MCF 10A (cell line): Measurements from ENCODE around the gene GBGT1. TPM values are rescaled to one million over a fixed set of nuclear protein-coding genes. Genes with fewer than 3 reads are reported as not detected.

Experiments used
- BruUV-seq: library from RNA; stranded (reverse); fragments of 400-500 nt; replicated peaks from 2 replicates; lab custom pipeline; 2021; lab: Mats Ljungman, UMichigan
- CTCF ChIA-PET: fragments of 300-600 bp; sonication (Branson Sonifier 250); formaldehyde crosslinking; extraction: SDS; loops from one replicate; lab custom pipeline; 2021; ENCODE audit warnings: antibody characterized with exemption, inconsistent platforms; lab: Yijun Ruan, JAX
- POLR2A ChIA-PET: fragments of 300-600, 350-650 bp; sonication (Branson Sonifier 250); formaldehyde crosslinking; extraction: SDS; loops from one replicate; lab custom pipeline; 2020; ENCODE audit warnings: antibody characterized with exemption, inconsistent platforms; lab: Yijun Ruan, JAX
- DNase-seq: peaks from one replicate; pipeline ENCODE4 v3.0.0-alpha.2; 2018; ENCODE audit not compliant: unreplicated experiment
- H3K27ac Mint-ChIP-seq: one replicate; pipeline ENCODE4 v1.8.0; 2022; ENCODE audit warnings: mild to moderate bottlenecking, low read depth, mixed read lengths; ENCODE audit not compliant: unreplicated experiment
- H3K27me3 Mint-ChIP-seq: one replicate; pipeline ENCODE4 v1.8.0; 2022; ENCODE audit warnings: mixed read lengths; ENCODE audit not compliant: insufficient read depth, unreplicated experiment
- H3K36me3 Mint-ChIP-seq: one replicate; pipeline ENCODE4 v1.8.0; 2022; ENCODE audit warnings: mild to moderate bottlenecking, moderate library complexity, mixed read lengths; ENCODE audit not compliant: insufficient read depth, unreplicated experiment
- H3K4me1 Mint-ChIP-seq: one replicate; pipeline ENCODE4 v1.8.0; 2022; ENCODE audit warnings: mixed read lengths; ENCODE audit not compliant: insufficient read depth, unreplicated experiment
- H3K4me3 Mint-ChIP-seq: one replicate; pipeline ENCODE4 v1.8.0; 2022; ENCODE audit warnings: mild to moderate bottlenecking, moderate library complexity, mixed read lengths; ENCODE audit not compliant: unreplicated experiment
- H3K9me3 Mint-ChIP-seq: one replicate; pipeline ENCODE4 v1.8.0; 2022; ENCODE audit warnings: mixed read lengths; ENCODE audit not compliant: unreplicated experiment
- intact Hi-C: fragments of 100-400 bp; cut with micrococcal nuclease; formaldehyde crosslinking; loops from 2 replicates; pipeline ENCODE4 v1.14.1; 2022
- total RNA-seq: library from RNA; stranded (reverse); gene quantifications from 2 replicates; pipeline ENCODE4 v1.2.3, GENCODE V29; 2022
- TF ChIP-seq, protein P1 (sequence below): fragments of 200-600 bp; IDR thresholded peaks from one replicate; pipeline ENCODE4 v1.8.0; 2022; ENCODE audit warnings: antibody characterized with exemption, mild to moderate bottlenecking; ENCODE audit not compliant: unreplicated experiment

GBGT1 gene
- total RNA-seq, 1 experiment from 2014 or later = not detected

DNA sequence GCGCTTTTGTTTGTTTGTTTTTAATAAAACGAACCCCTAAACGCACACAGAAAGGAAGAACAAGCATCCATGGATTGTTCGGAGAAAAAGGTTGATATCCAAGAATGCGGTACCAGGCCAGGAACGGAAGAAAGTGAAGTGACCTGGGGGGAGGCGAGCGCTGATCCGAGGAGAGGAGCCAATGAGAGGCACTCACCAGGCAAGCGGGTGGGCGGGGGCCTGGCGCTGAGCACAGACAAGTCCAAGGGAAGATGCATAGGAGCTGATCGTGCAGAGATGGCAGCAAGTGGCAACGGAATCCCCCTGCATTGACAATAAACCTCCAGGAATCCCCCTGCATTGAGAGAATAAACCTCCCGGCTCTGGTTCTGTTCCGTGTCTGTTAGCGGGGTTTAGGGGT lies 36.9 kb upstream of the GBGT1 start:
- Mint-ChIP-seq H3K4me1 (no peaks in the 10 kb centered on the region), H3K36me3 (no peaks in the 10 kb centered on the region), H3K4me3 (no peak overlapping the region), H3K9me3 (no peaks in the 10 kb centered on the region), H3K27me3 (peaks cover 9% of the 10 kb centered on the region), H3K27ac (no peak overlapping the region)
- no TSS peak for BruUV-seq
- TF ChIP-seq, protein P1, sequence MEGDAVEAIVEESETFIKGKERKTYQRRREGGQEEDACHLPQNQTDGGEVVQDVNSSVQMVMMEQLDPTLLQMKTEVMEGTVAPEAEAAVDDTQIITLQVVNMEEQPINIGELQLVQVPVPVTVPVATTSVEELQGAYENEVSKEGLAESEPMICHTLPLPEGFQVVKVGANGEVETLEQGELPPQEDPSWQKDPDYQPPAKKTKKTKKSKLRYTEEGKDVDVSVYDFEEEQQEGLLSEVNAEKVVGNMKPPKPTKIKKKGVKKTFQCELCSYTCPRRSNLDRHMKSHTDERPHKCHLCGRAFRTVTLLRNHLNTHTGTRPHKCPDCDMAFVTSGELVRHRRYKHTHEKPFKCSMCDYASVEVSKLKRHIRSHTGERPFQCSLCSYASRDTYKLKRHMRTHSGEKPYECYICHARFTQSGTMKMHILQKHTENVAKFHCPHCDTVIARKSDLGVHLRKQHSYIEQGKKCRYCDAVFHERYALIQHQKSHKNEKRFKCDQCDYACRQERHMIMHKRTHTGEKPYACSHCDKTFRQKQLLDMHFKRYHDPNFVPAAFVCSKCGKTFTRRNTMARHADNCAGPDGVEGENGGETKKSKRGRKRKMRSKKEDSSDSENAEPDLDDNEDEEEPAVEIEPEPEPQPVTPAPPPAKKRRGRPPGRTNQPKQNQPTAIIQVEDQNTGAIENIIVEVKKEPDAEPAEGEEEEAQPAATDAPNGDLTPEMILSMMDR = no peak
- CTCF ChIA-PET = no interaction called here
- POLR2A ChIA-PET = no interaction called here
- intact Hi-C loops = no loop called here
- DNase-seq = no peak

DNA sequence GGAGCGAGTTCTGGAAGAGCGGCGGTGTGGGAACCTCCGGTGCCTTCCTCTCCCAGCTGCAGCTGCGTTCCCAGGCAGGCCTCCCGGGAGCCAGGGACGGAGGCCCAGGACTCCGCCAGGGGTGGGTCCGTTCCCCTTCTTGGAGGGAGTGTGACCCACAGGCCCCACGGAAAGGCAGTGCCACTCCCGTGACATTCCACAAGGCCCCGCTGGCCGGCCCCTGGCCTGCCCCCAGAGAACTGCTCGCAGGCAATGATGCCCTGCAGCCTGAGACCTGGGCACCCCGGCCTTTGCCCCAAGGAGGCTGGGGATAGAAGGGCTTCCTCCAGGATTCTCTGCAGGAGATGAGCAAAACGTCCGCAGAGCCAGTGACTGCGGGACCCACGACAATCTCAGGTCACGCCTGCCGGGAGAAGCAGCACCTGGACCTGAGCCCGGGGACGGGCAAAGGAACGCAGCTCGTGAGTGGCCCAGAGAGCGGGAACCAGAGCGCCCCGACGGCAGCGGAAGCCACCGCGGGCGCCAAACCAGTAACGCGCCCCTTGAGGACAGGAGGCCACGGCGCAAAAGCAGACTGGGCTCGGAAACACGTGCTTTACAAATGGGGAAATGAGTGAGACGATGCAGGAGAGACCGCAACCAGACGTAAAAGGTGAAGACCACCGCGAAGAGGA lies 36.1 kb upstream of the GBGT1 start:
- H3K9me3 Mint-ChIP-seq = no peaks in the 10 kb centered on the region
- intact Hi-C loops = no loop called here
- H3K27me3 Mint-ChIP-seq = peaks cover 9% of the 10 kb centered on the region
- DNase-seq = no peak
- ChIA-PET POLR2A (no interaction called here), CTCF (no interaction called here)
- no peak overlapping the region for H3K4me3 Mint-ChIP-seq
- no peaks in the 10 kb centered on the region for H3K4me1 Mint-ChIP-seq
- no peaks in the 10 kb centered on the region for H3K36me3 Mint-ChIP-seq
- TF ChIP-seq, protein P1 = no peak
- BruUV-seq = no TSS peak
- H3K27ac Mint-ChIP-seq = no peak overlapping the region

DNA sequence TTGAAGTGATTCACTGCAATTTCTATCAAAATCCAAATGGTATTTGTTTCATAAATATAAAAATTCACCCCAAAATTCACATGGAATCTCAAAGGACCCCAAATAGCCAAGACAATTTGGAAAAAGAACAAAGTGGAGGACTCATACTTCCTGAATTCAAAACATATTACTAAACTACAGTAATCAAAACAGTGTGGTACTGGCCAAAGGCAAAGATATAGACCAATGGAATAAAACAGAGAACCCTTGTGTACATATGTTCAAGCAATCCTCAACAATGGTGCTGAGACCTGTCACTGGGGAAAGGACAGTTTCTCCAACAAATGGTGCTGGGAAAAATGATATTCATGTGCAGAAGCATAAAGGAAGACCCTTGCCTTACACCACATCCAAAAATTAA lies 31.3 kb upstream of the GBGT1 start:
- H3K4me3 Mint-ChIP-seq = no peak overlapping the region
- no peaks in the 10 kb centered on the region for H3K9me3 Mint-ChIP-seq
- CTCF ChIA-PET = no interaction called here
- no TSS peak for BruUV-seq
- POLR2A ChIA-PET = no interaction called here
- H3K27me3 Mint-ChIP-seq = peaks cover 24% of the 10 kb centered on the region
- intact Hi-C loops = no loop called here
- DNase-seq = no peak
- H3K27ac Mint-ChIP-seq = no peak overlapping the region
- no peaks in the 10 kb centered on the region for H3K36me3 Mint-ChIP-seq
- H3K4me1 Mint-ChIP-seq = no peaks in the 10 kb centered on the region
- TF ChIP-seq, protein P1 = no peak

DNA sequence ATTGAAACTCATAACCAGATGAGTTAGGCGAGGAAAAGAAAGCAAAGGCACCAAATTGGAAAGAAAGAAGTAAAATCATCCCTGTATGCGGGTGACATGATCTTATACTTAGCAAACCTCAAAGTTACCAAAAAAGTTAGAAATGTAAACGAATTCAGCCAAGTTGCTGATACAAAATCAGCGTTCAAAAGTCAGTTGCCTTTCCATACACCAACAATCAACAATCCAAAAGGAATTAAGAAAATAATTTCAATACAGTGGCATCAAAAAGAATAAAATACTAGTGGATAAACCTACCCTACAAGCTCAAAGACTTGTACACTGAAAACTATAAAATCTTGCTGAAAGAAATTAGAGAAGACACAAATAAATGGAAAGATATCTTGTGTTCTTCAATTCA lies 30.9 kb upstream of the GBGT1 start:
- H3K27ac Mint-ChIP-seq = no peak overlapping the region
- POLR2A ChIA-PET = no interaction called here
- CTCF ChIA-PET = no interaction called here
- no peak overlapping the region for H3K4me3 Mint-ChIP-seq
- intact Hi-C loops = no loop called here
- BruUV-seq = no TSS peak
- no peaks in the 10 kb centered on the region for H3K36me3 Mint-ChIP-seq
- DNase-seq = no peak
- H3K4me1 Mint-ChIP-seq = no peaks in the 10 kb centered on the region
- H3K9me3 Mint-ChIP-seq = no peaks in the 10 kb centered on the region
- peaks cover 22% of the 10 kb centered on the region for H3K27me3 Mint-ChIP-seq
- TF ChIP-seq, protein P1 = no peak
